GM08714 (cell line): ENCODE results near the gene UVRAG.

ENCODE experiments used
- H3K4me3 ChIP-seq: fragments of 200-500 bp; sonication (Bioruptor generic); 2 replicates; pipeline ENCODE4 v1.5.1; 2014; ENCODE audit warnings: mild to moderate bottlenecking, low read length, inconsistent platforms
- ZNF274 ChIP-seq: IDR thresholded peaks from 2 replicates; pipeline ENCODE4 v1.6.1; 2012; ENCODE audit warnings: mild to moderate bottlenecking, low read depth, low read length

Gene UVRAG

DNA sequence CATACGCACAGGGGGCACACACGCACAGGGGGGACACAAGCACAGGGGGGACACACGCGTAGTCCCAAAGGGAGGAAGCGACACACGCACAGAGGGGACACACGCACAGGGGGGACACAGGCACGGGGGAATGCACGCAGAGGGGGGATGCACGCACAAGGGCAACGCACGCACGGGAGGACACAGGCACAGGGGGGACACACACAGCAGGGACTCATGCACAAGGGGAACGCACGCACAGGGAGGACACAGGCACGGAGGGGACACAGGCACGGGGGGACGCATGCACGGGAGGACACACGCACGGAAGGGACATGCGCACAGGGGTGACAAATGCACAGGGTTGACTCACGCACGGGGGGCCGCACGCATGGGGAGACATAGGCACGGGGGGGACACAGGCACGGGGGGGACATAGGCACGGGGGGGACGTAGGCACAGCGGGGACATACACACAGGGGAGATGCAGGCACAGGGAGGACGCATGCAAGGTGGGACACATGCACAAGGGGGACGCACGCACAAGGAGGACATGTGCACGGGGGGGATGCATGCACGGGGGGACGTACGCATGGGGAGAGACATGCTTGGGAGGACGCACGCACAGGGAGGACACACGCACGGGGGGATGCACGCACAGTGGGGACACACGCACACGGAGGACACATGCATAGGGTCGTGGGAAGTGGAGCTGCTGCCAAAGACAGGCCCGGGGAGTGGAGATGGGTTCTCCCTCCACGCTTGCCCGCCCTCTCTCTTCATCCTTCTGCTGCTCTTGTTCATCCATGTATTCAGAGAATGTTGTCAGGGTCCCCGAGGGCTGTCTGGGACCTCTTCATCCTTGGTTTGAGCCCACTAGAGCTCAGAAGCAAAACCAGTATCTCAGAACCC, 350.1 kb downstream of the UVRAG start:
- H3K4me3 ChIP-seq = no peak overlapping the region
- no peak for TF ChIP-seq ZNF274

- H3K4me3 ChIP-seq = no peak overlapping the region
- no peak for TF ChIP-seq ZNF274
Observed at GRCh38 chr11:76166314-76166713, 351.3 kb downstream of the UVRAG start.

DNA sequence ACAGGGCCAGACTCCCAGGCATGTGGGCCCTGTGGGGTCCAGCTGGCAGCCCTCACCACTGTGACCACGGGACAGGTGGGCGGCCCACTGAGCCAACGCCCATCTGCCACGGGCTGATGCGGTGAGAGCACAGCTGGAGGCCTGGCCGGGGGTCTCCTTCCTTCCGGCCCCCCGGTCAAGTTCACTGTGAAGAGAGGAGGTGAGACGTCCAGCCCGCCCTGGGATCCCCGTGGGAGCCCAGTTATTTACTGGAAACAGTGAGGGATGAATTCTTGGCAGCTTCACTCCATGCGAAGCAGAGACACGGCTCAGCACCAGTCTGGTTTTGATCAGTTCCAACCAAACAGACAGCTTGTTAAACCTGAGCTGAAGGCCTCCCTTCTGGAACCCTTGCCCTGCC, 352.6 kb downstream of the UVRAG start:
- H3K4me3 ChIP-seq = no peak overlapping the region
- TF ChIP-seq ZNF274 = no peak

DNA sequence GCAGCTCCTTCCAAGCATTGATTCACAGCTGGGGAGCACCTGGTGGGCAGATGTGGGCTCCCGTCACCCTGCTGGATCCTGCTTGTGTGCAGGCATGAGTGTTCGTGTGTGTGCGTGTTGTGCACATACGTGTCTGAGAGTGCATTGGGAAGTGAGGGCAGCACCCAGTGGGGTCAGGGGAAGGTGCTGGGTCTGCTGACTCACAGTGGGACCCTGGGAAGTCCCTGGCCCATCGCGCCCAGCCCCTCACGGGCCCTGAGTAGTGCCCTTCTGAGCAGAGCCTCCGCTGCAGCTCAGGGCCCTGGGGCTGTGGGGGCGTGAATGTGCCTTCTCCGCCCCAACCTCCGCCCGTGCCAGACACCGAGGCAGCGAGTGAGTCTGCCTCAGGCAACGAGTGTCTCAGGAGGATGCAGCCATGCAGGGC, 354.5 kb downstream of the UVRAG start:
- no peak for TF ChIP-seq ZNF274
- H3K4me3 ChIP-seq = no peak overlapping the region

- TF ChIP-seq ZNF274 = no peak
- no peak overlapping the region for H3K4me3 ChIP-seq
Observed at GRCh38 chr11:76170468-76170867, 355.5 kb downstream of the UVRAG start.

GRCh38 chr11:76172583-76172982, 357.6 kb downstream of the UVRAG start:
- no peak overlapping the region for H3K4me3 ChIP-seq
- no peak for TF ChIP-seq ZNF274

DNA sequence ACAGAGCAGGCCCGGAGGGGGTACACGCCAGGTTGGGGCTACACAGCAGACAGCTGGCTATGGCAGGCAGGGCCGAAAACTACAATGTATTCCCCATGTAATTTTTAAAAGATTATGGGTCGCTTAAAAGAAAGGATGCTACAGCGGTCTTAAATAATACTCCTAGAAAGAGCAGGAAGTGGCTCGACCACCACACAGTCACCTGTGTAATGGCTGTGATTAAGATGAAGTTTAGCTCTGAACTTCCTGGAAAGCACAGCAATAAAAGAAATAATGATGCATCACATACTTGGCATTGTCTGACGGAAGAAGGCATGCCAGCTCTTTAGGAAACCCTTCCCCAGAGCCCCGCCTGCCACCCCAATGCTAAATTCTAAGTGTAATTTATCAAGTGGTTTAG, 358.7 kb downstream of the UVRAG start:
- TF ChIP-seq ZNF274 = no peak
- no peak overlapping the region for H3K4me3 ChIP-seq

DNA sequence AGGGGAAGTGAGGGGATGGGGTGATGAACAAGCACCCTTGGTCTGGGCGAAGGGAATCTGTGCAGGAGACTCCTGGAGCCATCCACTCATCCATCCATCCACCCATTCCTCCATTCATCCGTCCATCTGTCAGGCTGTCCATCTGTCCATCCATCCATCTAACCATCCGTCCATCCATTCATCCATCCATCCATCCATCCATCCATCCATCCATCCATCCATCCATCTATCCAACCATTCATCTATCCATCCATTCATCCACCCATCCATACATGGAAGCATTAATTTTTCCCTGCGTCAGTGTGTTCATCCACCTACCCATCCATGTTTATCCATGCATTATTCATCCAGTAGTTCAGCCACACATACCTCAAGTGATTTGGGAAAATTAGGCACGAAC, 359.3 kb downstream of the UVRAG start:
- no peak for TF ChIP-seq ZNF274
- no peak overlapping the region for H3K4me3 ChIP-seq

- TF ChIP-seq ZNF274 = no peak
- H3K4me3 ChIP-seq = no peak overlapping the region
Observed at GRCh38 chr11:76175783-76176182, 360.8 kb downstream of the UVRAG start.

GRCh38 chr11:76176463-76176862, 361.5 kb downstream of the UVRAG start:
- no peak overlapping the region for H3K4me3 ChIP-seq
- no peak for TF ChIP-seq ZNF274

DNA sequence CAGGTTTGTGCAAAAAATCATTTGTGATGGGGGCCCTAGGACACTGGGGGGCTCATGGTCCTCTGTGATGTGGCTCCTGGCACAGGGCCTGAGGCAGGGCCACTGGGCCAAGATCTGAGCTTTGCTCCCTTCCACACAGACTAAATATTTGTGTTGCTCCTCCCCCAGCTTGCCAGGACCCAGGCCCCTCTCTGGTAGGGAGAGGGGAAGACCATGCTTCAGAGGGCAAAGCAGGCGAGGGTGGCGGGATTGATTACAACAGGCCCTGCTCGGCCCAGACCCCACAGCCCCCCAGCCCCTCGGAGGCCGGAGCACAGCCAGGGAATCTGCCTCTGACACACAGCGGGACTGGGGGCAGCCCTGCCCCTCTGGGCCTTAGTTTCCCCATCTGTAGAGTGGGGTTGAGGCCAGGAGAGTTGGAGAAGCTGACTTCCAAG, 362.3 kb downstream of the UVRAG start:
- TF ChIP-seq ZNF274 = no peak

DNA sequence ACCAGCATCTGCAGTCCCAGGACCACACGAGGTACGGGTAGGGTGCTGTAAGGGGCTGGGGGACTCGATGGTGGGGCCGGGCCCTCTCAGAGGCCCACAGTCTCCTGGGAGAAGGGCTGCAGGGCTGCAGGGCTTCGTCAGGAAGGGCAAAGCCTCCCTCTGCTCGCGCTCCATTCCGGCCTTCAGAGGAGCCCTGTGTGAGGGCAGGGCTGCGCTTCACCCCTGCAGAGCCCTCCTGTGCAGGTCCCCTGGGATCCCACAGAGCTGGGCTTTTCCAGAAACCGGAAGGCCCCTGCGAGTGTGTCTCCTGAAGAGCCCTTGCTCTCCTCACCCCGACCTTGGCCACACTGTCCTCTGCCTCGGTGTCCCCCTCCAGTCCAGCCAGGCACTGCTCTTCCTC, 364.1 kb downstream of the UVRAG start:
- H3K4me3 ChIP-seq = no peak overlapping the region
- TF ChIP-seq ZNF274 = no peak

More for the DNA sequence above, 362.3 kb downstream of the UVRAG start:
- no peak overlapping the region for H3K4me3 ChIP-seq

GRCh38 chr11:76181371-76181770, 366.4 kb downstream of the UVRAG start:
- H3K4me3 ChIP-seq = no peak overlapping the region
- TF ChIP-seq ZNF274 = no peak

GRCh38 chr11:76184551-76184993, 369.6 kb downstream of the UVRAG start:
- TF ChIP-seq ZNF274 = no peak
- no peak overlapping the region for H3K4me3 ChIP-seq

DNA sequence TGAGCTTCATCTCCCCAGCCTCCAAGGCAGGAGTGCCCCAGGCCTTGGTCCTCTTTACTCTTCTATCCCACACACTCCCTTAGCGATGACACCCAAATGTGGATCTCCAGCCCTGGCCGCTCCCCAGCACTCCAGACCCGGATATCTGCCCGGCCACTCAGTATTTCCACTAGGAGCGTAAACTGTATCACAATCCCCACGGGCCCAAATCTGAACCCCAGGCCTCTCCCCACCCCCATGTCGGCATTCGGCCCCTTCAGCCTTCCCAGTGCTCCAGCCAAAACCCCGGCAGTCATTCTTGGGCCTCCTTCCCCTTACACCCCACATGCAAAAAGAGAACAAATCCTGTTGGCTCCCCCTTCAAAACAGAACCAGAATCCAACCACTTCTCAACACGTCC, 370.5 kb downstream of the UVRAG start:
- no peak overlapping the region for H3K4me3 ChIP-seq
- no peak for TF ChIP-seq ZNF274
